Muscle of back (tissue), 11 donors: Measurements from ENCODE around the gene HSD17B2. TPM values are rescaled to one million over a fixed set of nuclear protein-coding genes. Genes with fewer than 3 reads are reported as not detected.

ENCODE experiments used
- DNase-seq, 3 donors: peaks; one replicate each; pipeline versions ENCODE4 v3.0.0 to v3.0.0-alpha.2; 2013
- polyA plus RNA-seq, 10 donors: library from polyadenylated mRNA; unstranded; fragments of 120-200 nt; gene quantifications; one replicate each; pipeline ENCODE4 v1.2.1, GENCODE V29; 2013; ENCODE audit not compliant: insufficient read length in 10 of 10

Gene HSD17B2
- polyA plus RNA-seq, 10 donors, result 0.20 to 1.8 (median 0.47) TPM

DNA sequence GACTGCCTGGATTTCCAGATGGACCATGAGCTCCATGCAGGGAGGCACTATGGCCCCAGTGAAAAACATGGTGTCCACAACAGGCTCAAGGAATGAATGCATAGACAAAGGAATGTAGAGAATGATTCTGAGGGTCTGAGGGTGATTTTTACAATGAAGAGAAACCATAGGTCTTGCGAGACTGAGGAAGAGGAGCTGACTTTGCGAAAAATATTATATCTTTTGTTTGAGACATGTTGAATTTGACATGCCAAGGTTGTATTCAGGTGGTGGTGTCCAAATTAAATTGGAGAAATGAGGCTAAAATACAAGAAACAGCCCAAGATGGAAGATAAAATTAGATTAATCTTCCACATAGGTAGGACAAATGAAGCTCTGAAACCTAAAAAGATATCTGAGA lies 12.7 kb downstream of the HSD17B2 start:
- DNase-seq, result no peak

DNA sequence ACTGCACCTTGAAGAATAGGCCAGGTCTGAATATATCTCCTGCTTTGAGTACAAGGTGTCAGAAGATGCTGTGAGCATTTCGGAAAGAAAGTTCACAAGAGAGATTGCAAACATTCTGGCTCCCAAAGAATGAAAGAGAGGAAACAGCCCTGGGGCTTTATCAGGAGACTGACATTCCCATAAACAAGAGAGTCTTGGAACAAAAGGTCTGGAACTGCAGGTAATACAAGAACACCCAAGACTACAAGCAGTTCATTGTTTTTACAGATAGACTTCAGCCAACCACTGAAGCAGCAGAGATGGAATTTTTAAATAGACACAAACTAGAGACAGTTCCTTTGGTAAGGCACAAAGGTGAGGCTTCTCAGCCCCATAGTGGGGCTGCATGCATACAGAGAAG lies 14.4 kb downstream of the HSD17B2 start:
- no peak for DNase-seq

DNA sequence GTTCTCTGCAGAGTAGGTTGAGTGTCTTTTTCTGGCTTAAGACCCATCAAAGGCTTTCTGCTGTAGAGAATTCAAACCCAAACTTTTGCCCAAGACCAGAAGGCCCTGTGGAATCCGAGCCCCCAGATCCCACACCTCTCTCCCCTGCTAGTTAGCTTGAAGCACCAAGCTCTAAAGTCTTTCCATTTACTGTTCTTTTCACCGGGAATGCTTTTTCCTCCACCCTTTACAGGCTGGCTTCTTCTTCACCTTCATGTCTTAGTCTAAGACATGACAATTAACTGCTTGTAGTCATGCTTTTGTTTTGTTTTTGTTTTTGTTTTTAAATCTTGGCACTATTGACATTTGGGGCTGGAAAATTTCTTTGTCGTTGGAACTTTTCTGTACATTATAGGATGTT lies 15.5 kb downstream of the HSD17B2 start:
- no peak for DNase-seq

DNA sequence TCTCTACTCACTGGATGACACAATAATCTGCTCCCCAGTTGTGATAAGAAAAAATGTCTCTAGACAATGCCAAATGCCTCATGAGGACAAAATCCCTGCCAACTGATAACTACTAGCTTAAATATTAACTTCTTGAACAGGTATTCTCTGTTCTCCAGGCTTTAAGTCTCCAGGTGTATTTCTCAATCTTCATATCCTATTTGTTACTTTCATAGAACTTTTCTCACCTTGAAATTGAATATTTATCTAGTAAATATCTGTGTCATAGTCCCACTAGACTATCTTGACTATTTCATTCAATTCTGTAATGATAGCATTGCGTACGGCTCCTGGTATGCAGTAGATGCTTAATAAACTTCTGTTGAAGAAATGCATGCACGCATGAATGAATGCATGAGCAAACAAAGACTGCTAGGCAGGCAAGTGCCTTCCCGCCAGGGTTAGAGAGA lies 15.9 kb downstream of the HSD17B2 start:
- no peak for DNase-seq

DNA sequence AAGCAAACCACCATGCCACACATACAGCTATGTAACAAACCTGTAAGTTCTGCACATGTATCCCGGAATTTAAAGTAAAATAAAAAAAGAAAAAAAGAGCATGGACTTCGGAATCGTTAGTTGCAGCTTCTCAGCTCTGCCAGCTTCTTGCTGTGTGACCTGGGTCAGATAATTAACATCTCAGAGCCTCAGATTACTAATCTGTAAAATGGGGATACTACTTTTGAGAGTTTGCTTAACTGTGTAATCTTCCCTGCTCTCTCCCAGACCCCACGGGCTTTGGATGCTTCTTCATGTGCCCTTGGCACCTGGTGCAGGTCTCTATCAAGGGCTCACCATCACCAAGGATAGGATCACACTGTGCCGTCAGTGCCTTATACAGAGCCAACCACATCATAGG lies 16.6 kb downstream of the HSD17B2 start:
- DNase-seq, result no peak

DNA sequence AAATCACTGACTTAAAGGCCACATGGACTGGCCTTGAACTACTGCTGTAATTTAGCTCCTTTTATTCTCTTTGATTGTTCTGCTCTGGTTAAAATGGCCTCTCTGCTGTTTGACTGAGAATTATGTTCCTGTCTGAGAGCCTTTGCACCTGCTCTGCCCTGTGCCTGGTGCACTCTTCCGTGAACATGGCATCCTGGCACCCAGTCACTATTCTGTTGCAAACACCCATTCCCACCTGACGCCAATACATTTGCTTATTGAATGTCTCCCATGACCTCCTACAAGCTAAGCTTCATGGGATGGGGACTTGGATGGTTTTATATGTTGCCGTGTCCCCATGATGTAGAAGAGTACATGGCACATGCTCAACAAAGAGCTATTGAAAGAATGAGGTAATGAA lies 20.1 kb downstream of the HSD17B2 start:
- no peak for DNase-seq

DNA sequence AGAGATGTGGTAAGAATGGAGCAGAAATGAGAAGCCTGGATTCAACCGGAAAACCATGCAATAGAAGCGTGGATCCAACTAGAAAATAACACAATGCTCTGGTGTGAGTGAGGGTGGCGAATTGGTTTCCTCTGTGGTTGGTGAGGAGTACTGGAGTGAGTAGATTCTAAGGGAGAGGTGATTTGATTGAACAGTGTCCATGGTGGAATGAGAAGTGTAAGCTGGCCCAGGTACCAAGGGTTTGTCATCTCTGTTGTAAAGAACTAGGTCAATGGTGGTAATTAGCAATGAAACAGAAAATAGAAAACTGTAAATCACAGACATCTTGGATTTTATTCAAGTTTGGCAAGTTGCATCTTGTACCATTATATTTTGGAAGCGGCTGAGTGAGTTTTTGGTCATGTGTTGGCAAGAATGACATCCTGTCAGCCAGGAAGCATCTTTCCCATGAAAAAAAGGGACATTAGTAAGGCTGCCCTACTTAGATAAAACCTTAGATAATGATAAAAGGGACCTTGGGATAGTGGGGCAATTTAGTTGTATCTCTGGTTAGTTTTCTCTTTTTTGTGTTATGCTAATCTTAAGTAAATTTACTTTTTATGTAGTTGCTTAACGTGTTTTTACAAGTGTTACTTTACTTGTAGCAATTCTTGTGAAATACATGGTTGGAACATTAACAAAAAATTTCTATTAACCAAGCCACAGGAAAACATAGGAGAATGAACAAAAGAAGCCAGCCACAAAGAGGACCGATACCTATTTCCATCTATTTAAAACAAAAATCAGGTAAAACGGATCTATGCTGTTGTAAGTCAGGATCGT lies 20.9 kb downstream of the HSD17B2 start:
- no peak for DNase-seq

DNA sequence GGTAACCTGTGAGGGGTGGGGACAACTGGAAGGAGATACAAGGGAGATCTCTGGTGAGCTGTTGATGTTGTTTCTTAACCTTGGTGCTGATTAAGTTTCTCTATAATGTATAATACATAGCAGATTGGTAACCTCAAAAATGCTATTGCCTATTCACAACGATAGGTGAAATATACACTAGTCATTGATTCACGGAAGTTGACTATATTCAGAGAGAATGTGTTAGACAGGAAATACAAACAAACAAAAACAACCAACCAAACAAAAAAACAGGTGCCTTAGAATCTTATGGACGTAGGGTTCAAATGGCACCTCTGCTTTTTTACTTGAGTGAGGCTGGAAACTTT lies 21.5 kb downstream of the HSD17B2 start:
- DNase-seq, result no peak

DNA sequence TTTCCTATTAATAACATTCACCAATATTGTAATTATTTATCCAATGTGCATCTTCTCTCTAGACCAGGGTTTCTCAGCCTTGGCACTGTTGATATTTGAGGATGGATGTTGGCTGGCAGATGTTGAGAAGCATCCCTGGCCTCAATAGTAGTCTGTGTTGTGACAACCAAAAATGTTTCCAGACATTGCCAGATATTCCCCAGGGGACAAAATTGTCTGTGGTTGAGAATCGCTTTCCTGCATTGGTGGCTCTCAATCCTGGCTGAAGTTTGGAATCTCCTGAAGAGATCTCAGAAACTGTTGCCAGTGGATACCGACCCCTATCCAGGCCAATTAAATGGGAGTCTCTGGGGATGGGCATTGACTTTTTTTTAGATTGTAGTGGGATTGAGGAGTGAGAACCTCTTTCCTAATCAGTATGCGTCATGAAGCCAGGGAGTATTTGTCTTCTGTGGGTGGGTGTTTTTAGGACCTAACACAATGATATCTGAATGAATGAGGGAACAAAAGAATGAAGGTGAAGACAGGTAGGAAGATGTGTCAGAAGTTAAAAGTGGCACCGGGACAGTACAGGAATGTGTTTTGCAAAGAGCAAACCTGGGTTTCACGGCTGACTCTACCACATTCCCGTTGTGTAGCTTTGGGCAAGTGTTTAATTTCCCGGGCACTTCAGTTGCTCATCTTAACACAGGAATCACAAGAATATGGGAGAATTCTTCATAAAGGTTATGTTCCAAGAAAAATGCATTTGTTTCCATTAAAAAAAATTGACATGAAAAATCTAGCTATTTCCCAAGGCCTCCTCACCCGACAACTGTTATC lies 24.3 kb downstream of the HSD17B2 start:
- no peak for DNase-seq

DNA sequence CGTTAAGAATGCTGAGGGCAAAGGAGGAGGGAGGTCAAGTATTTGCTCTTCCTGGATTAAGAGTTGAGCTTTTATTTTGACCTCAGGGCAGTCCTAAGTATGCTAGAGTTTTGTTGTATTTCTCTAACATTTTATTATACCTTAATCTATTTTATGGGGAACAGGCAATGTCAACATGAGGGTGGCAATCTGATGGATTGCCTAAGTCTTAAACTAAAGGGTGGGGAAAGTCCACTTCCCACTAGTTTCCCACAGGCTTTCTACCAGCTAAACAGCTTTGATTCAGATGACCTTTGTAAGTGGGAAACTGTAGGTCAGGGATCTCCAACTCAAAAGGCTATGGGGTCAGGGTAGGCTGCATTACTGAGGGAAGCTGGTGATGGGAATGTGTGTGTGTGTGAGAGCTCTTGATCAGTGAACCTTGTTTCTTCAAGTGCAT lies 24.9 kb downstream of the HSD17B2 start:
- DNase-seq, result no peak

DNA sequence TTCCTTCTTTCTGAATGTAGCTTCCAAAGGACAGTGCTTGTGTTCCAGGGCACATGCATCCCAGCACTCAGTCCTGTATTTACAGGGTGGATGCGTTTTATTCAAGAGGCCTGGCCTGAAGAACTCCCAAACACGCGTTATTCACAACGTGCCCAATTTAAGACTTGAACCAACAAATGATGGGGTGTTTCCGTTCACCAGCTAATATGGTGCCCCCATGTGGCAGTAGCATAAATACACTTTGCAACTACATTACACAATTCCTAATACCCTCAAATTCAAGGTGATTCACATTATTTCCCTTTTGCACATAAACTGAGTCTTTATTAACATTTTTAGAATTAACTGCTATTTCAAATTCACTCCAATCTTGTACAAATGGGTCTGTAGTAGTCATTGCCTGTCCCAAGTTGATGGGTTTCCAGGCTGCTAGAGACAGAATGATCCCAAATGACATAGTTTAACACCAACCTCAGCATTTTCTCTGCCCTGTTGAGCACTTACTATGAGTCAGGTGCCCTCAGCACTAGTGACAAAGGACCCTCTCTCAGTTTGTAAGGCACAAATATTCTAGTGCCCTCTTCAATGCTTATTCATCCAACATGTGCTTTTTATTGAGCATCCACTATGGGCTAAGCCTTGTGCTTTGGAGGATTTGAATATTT lies 26.9 kb downstream of the HSD17B2 start:
- no peak for DNase-seq

DNA sequence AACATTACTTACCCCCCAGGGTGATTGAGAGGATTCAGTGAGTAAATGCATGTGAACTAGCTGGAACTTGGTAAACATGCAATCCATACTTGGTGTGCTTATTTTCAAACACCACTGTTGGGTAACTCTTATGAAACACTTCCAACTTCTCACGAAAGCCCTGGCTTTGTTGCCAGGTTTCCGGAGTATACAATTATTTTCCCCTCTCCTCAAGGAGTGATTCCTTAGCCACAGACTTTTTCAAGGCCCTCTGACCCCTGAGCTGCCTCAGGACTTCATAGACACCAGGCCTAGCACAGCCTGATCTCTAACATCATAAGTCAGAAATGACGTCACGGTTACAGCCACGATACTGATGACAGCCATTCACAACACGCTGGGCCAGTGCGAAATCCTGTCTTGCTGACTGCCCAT lies 27.6 kb downstream of the HSD17B2 start:
- no peak for DNase-seq

DNA sequence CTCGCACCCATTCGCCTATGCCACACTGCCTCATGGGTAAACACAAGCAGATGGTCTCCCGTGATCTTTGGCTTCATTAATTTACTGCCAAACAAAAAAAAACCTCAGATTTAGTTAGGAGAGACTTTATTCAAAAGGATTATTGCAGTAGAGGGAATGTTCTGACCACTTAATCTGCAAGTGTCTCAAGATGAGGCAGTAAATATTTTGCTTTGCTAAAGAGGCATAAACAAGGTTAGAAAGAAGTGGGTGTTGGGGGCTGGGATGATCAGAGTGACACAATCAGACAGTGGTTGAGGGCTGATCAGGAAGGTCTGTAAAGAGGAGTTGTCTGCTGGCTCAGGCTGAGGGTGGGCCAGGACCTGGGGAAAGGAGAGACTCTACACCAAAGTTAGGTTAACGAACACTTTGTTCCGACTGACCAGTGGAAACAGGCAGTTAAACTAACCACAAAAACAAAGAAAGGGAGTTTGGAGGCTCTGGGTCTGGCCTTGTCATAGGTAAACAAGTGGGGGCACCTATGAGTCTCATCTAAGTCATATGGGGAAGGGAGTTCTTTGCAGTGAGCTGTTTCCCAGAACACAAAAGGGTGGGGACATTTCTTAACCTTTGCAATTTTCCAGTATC lies 28.5 kb downstream of the HSD17B2 start:
- no peak for DNase-seq

DNA sequence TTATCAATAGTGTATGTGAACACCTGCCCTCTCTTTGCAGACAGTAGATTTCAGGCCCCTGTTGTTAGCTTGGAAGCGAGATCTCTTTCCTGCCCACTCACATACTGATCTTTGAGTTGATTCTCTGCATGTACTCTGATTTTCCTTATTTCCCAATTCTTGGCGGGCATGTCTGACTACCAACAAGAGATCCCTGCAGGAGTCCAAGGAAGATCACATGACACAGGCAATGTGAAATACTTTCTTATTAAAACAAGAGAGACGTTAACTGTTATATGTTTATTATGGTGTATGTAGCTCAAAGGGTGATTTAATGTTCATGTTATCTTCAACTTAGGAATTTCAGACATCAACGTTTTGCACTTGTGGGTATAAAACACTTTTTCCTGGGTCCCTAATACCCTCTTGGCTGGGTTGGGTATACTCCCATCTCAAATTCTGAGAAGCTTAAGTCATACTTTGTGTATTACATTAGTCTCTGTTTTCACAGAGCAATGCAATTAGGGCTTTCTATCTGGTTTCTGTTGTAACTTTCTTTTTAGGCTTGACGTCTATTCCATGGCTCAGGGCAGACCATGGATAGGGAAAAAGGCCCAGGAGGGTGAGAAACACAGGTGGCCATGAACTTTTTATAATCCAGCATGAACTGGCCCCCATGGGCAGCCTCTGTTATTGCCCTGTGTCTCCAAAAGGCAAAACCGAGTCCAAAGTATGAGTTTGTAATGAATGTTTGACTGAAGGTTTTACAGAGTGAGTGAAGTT lies 32.2 kb downstream of the HSD17B2 start:
- no peak for DNase-seq

DNA sequence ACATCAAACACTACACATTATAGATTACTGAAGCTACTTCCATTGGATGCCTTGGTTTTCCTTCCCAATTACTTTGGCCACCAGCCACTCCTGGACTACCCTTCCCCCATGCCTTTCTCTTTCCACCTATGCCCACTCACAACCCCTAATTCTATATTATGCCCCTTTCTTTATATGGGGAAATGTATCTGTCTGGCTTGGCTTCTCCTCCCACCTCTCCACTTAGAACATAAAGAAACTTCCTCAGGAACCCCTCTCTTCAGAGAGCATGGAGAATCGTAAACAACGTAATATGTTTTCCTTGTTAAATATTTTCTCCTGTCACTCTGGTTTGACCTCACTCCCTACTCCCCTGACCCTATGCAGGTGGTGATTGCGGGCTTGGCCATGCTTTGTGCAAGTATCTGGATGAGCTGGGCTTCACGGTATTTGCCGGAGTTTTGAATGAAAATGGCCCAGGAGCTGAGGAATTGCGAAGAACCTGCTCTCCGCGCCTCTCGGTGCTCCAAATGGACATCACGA lies 32.8 kb downstream of the HSD17B2 start:
- no peak for DNase-seq

DNA sequence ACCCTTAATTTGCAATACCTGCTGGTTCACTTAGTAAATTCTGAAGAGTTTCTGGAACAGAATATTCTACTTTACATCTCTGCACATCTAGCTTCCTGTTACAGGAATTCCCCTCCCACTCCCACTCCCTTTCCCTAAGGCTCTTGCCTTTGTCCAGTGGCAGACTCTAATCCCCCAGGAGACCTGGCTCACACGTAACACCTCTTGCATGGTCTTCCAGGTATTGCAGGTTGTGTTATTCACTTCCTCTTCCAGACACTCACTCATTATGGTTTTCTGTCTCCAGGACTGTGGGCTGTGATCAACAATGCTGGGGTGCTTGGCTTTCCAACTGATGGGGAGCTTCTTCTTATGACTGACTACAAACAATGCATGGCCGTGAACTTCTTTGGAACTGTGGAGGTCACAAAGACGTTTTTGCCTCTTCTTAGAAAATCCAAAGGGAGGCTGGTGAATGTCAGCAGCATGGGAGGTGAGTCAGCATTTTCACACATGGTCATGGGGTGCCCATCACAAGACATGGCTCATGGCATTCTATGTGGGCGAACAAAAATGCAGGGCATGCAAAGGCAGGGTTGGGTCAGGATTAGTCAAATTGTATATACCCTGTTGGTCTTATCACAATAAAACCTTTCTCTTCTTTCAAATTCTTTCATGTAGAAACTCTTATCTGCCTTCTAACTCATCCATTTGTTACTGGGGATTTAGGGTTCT lies 35.8 kb downstream of the HSD17B2 start:
- DNase-seq, result no peak

DNA sequence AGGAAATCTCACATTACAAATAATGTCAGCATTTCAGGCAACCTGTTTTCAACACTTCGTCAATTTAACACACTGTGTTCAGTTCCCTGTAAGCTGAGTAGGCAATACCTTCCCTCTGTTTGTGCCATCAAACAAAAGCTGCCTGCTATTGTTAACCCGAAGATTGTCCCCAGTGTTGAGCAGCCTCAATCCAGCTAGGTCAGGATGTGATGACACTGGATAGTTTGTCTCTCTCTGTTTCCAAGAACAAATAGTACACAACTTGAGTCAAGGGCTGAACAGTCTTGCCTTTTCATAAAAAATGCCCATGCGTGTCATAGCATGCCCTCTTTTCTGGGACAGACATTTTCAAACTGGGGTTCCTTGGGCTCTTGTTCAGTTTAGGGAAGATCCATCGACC lies 36.4 kb downstream of the HSD17B2 start:
- no peak for DNase-seq

DNA sequence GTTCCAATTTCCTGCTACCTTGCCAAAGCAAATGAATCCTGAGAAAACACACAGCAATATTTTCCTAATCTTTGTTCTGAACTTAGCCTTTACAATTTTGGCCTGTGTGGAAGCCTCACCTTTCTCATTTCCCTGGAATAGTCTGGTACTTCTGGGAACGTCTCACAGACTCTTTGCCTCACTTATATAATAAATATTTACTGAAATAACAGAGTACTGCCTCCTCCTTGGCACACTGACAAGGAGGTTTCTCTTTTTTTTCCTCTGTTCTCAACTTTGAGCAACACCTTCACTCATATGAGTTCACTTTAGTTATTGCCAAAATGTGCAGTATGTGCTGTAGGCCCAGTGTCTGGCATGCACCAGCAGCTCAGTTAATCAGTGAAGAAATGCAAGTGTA lies 37.3 kb downstream of the HSD17B2 start:
- DNase-seq, result no peak

DNA sequence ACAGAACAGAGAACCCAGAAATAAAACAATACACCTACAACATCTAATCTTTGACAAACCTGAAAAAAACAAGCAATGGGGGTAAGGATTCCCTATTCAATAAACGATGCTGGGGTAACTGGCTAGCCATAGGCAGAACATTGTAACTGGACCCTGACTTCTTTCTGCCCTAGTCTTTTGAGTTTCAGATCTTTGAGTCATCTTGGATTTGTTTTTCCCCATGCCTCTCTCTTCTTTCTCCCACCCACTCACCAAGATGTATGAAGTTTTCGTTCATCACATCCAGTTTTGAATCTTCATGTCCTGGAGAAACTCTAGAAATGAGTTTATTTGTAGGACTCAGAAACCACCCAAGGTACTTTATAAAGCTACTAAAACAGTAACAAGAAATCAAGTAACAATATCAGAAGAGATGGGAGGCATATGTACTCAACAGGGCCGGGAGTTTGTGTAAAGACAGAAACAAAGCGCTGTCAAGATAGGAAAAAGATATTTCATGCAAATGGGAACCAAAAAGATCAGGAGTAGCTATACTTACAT lies 39.0 kb downstream of the HSD17B2 start:
- DNase-seq, result no peak

DNA sequence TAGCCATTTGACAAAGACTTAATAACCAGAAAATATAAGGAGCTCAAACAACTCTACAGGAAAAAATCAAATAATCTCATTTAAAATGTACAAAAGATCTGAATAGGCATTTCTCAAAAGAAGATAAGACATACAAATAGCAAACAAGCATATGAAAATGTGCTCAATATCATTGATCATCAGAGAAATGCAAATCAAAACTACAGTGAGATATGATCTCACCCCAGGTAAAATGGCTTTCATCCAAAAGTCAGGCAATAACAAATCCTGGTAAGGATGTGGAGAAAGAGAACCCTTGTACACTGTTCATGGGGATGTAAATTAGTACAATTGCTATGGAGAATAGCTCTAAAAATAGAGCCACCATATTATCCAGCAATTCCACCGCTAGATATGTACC lies 43.1 kb downstream of the HSD17B2 start:
- no peak for DNase-seq
